Fibroblast of gingiva (primary cell): ENCODE measurements around the gene IGSF3.
A peak's percentile ranks its signal among the peaks of the same experiment; 100 is the strongest.
"Not testable (repeated sequence)": the region's sequence is repeated elsewhere in the genome, so short reads cannot be mapped to it uniquely, and the experiment has no call there.

Experiments used
- DNase-seq: peaks from one replicate; pipeline ENCODE4 v3.0.0-alpha.2; 2011; ENCODE audit warnings: low read depth

Gene IGSF3

GRCh38 chr1:116595946-116596741 lies 71.4 kb downstream of the IGSF3 start:
- peak; percentile 26 for DNase-seq

DNA sequence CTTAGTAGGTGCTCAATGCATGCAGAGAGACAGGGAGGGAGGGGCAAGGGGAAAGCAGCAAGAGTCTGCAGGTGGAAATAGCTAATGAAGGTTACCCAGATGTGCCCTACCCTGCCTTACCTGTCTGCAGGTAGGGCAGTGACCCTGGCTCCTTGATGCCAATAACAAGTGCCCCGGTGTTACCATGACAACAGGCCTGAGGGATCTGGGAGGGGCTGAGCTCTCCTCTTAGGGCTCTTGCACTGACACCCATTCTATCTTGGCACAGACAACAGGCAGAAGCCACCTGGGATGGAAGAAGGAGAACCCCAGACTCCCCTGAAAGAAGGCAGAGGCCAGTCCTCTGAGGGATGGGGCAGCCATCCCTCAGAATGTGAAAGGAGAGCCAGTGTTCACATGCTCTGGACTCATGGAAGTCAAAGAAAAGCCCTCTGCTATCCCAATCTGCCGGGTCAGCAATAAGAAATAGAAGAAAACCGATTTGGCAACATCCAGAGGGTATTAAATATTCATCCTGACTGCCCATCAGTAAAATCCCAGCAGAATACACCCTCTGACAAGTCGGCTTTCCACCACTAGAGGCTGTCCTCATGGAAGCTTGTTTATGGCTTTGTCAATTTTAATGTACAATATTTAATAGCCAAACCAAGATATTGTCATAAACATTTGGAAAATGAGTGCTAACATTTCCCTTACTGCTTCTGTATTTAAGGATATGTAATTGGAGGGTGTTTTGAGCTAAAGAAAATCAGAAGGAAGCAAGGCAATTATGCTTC lies 72.3 kb downstream of the IGSF3 start:
- DNase-seq = peak; percentile 27

- not testable (repeated sequence) for DNase-seq
Observed at GRCh38 chr1:116593977-116594376, 73.6 kb downstream of the IGSF3 start.

- DNase-seq = not testable (repeated sequence)
Observed at GRCh38 chr1:116593401-116593800, 74.1 kb downstream of the IGSF3 start.

- DNase-seq = not testable (repeated sequence)
Observed at GRCh38 chr1:116591951-116592605, 75.5 kb downstream of the IGSF3 start.

DNA sequence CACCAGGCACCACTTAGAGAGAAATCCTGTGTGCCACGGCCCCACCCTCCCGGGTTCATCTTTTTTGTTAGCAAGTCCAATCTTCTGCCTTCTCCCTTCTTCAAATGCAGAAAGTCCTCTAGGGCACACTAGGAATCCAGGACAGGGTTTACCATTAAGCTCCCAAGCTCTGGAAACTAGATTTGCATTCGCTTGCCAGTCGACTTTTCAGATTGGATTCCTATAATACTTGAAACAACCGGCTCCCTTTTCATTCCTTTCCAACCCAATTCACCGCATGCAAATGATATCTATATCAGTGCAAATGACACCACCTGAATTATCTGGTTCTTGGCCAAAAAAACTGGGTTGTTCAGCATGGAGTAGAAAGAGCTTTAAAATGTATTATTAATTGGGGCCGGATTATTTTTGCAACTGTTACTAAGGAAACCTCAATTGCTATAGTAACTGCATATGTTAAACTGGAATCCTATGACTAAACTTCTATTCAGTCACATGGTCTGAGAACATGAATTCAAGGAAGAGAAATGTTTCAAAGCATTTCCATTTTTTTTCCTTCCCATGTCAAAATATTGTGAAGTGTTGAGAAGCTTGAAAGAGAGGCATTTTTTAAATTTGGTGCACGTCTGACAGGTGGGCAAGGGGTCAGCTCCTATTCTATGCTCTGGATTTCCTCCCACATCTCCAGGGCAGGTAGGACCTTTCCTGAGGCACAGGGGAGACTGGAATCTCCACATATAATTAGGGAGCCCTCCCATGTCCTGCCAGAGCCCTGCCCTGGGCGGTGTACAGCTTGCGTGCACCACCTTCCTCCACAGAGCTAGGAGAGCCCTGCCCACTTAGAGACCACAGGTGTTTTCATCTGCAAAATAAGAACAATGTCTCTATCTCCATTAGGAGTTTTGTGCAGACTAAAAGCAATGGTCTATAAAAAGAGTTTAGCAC lies 76.3 kb downstream of the IGSF3 start:
- DNase-seq = not testable (repeated sequence)

GRCh38 chr1:116590359-116591005 lies 77.1 kb downstream of the IGSF3 start:
- not testable (repeated sequence) for DNase-seq

DNA sequence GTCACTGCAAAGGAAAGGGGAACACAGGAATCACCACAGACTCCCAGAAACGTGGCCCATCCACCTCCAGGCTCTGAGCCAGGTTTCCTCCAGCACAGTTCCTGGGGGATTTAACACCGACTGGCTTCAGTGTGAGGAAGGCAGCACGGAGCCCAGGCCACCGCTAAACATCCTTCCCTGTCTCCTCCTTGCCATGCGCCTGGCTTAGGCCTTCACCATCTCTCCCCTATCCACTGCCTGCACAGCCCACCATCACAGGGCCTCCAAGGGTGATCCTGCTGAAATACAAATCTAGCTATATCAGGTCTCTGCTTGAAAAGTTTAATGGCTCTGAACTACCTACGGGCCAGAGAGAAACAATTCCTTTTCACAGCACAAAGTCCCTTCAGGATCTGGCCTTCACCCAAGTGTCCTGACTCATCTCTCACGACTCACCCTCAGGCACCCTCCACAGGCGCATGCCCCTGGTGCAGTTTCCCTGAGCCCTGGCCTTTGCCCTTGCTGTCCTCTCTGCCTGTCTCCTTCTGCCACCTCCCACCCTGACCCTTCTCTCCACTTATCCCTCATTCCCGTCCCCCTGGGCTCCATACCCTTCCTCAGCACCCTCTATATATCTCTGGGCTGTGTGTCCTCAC lies 78.3 kb downstream of the IGSF3 start:
- not testable (repeated sequence) for DNase-seq

GRCh38 chr1:116587501-116588227 lies 79.9 kb downstream of the IGSF3 start:
- no peak for DNase-seq

DNA sequence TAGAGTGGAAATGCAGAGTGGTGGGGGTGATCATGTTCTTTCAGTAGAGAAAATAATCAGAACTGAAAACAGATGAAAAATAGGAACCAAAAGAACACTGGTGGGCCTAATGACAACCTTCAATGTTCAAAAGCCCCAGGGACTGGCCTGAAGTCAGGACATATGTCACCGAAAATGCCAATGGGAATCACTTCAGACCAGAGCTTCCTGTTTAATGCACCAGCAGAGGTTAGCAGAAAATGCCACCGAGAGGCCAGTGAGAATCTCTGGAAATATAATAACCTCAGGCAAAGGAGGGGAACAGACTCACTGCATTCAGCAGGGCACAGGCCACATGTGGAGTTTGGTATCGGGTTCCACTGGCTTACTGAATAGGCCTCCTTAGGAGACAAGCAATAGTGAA lies 80.8 kb downstream of the IGSF3 start:
- DNase-seq = peak; percentile 68

- DNase-seq = no peak
Observed at GRCh38 chr1:116585886-116586285, 81.6 kb downstream of the IGSF3 start.

GRCh38 chr1:116581323-116581885 lies 86.1 kb downstream of the IGSF3 start:
- DNase-seq = no peak

GRCh38 chr1:116580446-116581322 lies 86.8 kb downstream of the IGSF3 start:
- no peak for DNase-seq

- no peak for DNase-seq
Observed at GRCh38 chr1:116579259-116579875, 88.2 kb downstream of the IGSF3 start.

DNA sequence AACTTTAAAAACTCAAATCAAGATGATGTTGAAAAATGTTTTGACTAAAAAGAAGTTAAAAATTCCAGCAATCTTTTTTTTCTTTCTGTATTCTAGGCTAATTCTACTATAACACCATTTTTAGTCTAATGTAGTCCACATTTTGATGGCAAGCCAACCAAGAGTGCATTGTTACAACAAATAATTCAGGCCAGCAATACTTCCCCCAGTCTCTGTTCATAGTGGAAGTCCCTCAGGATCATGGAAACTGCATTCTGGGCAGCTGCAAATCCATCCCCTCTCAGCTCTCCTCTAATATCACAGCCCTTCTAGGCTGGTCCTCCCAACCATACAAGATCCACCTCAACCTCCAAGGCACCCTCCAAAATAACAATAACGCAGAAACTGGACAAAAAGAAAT lies 89.0 kb downstream of the IGSF3 start:
- DNase-seq = no peak

DNA sequence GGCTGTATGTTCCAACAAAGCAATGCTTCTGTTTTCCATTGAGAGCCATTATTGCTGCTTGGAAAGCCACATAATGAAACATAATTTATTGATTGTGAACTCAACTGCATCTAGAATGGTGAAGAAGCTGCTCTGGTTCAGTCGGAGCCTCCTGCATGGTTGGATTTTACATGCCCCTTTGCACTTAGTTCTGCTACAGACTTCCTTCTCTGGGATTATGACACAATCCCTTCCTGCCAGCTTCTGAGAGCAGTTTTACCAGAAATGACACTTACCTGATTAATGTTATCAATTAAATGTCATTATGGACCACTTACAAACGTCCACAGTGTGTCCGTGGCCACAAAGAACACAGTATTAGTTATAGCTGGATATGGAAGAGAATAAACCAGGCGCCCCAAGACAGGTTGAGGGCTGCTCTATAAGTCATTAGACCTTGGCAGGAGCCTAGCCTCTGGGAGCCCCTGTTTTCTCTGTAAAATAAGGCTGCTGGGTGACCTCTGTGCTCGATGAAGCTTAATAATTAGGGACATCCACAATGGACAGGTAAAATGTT lies 89.7 kb downstream of the IGSF3 start:
- no peak for DNase-seq

GRCh38 chr1:116574581-116575291 lies 92.8 kb downstream of the IGSF3 start:
- DNase-seq = peak; percentile 51
